Esophagus muscularis mucosa (tissue), 4 donors: ENCODE results near the gene MYH10.

Source experiments
- EP300 ChIP-seq: sonication (generic); formaldehyde crosslinking; IDR thresholded peaks from one replicate; pipeline ENCODE4 v1.6.1; 2017; ENCODE audit warnings: antibody characterized with exemption
- POLR2A ChIP-seq: fragments of 450-650 bp; IDR thresholded peaks from one replicate; pipeline ENCODE4 v1.6.1; 2017; ENCODE audit warnings: antibody characterized with exemption, moderate library complexity, mild to moderate bottlenecking, low read depth
- POLR2AphosphoS5 ChIP-seq, 2 donors: sonication (generic); formaldehyde crosslinking; IDR thresholded peaks; one replicate each; pipeline ENCODE4 v1.6.1; 2017; ENCODE audit warnings: antibody characterized with exemption in 2 of 2
- TF ChIP-seq, protein P1 (sequence below), 3 experiments: fragments of 200-600 bp in 2 of 3; fragments of 450-650 bp in 1 of 3; sonication (generic) in 2 of 3; IDR thresholded peaks; one replicate each; pipeline ENCODE4 v1.5.1; 2017 to 2019; ENCODE audit warnings: antibody characterized with exemption in 3 of 3, mild to moderate bottlenecking in 2 of 3, moderate library complexity in 1 of 3

DNA sequence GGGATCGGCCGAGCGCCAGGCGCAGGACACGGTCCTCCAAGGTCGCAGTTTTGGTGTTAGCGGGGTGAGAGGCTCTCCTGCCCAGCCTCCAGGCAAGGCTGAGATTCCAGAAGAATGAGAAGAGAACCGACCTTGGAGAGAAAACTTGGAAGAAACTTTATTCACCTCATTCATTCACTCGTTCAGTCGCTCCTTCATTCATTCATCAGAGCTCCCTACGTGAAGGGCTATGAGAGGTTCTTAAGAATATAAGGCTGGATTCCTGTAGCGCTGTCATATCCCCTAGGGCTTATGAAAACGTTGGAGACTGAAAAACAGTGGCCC, 991 bp upstream of the MYH10 start:
- TF ChIP-seq, protein P1, sequence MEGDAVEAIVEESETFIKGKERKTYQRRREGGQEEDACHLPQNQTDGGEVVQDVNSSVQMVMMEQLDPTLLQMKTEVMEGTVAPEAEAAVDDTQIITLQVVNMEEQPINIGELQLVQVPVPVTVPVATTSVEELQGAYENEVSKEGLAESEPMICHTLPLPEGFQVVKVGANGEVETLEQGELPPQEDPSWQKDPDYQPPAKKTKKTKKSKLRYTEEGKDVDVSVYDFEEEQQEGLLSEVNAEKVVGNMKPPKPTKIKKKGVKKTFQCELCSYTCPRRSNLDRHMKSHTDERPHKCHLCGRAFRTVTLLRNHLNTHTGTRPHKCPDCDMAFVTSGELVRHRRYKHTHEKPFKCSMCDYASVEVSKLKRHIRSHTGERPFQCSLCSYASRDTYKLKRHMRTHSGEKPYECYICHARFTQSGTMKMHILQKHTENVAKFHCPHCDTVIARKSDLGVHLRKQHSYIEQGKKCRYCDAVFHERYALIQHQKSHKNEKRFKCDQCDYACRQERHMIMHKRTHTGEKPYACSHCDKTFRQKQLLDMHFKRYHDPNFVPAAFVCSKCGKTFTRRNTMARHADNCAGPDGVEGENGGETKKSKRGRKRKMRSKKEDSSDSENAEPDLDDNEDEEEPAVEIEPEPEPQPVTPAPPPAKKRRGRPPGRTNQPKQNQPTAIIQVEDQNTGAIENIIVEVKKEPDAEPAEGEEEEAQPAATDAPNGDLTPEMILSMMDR (IDR thresholded peaks at IDR 0.05): no peak
- TF ChIP-seq POLR2A (no peak), EP300 (no peak), POLR2AphosphoS5 (IDR thresholded peaks at IDR 0.05) (no peak)
